K562 (cell line): ENCODE measurements around the gene SHROOM3. TPM values are rescaled to one million over a fixed set of nuclear protein-coding genes. Genes with fewer than 3 reads are reported as not detected.
A peak's percentile ranks its signal among the peaks of the same experiment; 100 is the strongest.

Source experiments
- ARID1B ChIP-seq: fragments of 450-650 bp; IDR thresholded peaks from 2 replicates; pipeline ENCODE4 v1.6.1; 2016; ENCODE audit warnings: antibody characterized with exemption, mild to moderate bottlenecking, inconsistent platforms
- PHF8 ChIP-seq: fragments of 200-600 bp; sonication (generic); IDR thresholded peaks from 2 replicates; pipeline ENCODE4 v1.6.1; 2012; ENCODE audit warnings: mixed run types, mild to moderate bottlenecking, inconsistent platforms, low read length, moderate library complexity, borderline replicate concordance
- RAD21 ChIP-seq, 2 experiments: fragments of 250-450 bp in 1 of 2; fragments of 450-650 bp in 1 of 2; sonication (Bioruptor Pico) in 1 of 2; formaldehyde crosslinking in 1 of 2; IDR thresholded peaks in 1 of 2; conservative IDR thresholded peaks in 1 of 2; 2 replicates each; pipeline versions ENCODE4 v1.4.0 to v1.8.0; 2020 to 2022; ENCODE audit warnings: mild to moderate bottlenecking in 2 of 2, moderate library complexity in 1 of 2
- RBFOX2 ChIP-seq: fragments of 200-400 bp; formaldehyde crosslinking; IDR thresholded peaks from 2 replicates; pipeline ENCODE4 v1.6.1; 2017; ENCODE audit warnings: low read depth, mild to moderate bottlenecking, low read length, moderate library complexity
- SIN3B ChIP-seq: fragments of 450-650 bp; IDR thresholded peaks from 2 replicates; pipeline ENCODE4 v1.6.1; 2017; ENCODE audit warnings: low read depth, mild to moderate bottlenecking, moderate library complexity
- UBTF ChIP-seq, 2 experiments: IDR thresholded peaks; 2 replicates each; pipeline ENCODE4 v1.6.1; 2012; ENCODE audit warnings: improper control_type of control experiment in 2 of 2, low read depth in 2 of 2, low read length in 2 of 2, borderline replicate concordance in 1 of 2
- ZNF212 ChIP-seq: fragments of 450-650 bp; formaldehyde crosslinking; IDR thresholded peaks from 2 replicates; pipeline ENCODE4 v1.4.0; 2020; ENCODE audit warnings: mild to moderate bottlenecking
- ZNF24 ChIP-seq: fragments of 450-650 bp; IDR thresholded peaks from 2 replicates; pipeline ENCODE4 v1.6.1; 2016
- ZNF518B ChIP-seq: fragments of 250-450 bp; sonication (Bioruptor Pico); IDR thresholded peaks from 2 replicates; pipeline ENCODE4 v1.5.0; 2021; ENCODE audit warnings: mild to moderate bottlenecking, moderate library complexity
- ZNF584 ChIP-seq: fragments of 200-800 bp; sonication (Bioruptor generic); IDR thresholded peaks from 2 replicates; pipeline ENCODE4 v1.6.1; 2016; ENCODE audit warnings: low read depth, mild to moderate bottlenecking, missing genetic modification characterization, missing compliant biosample characterization
- polyA plus RNA-seq, 8 experiments: library from polyadenylated mRNA; depleted of rRNA in 4 of 8; stranded (reverse) in 5 of 8; unstranded in 3 of 8; fragments of >200 nt; fragmentation: Nextera tagmentation in 2 of 8; fragmentation: Illumina TruSeq in 1 of 8; extraction: Ambion mirVana in 2 of 8; extraction: Trizol in 1 of 8; gene quantifications; 2 replicates each; pipeline versions ENCODE4 v1.2.1 to v1.2.3, GENCODE V29; 2011 to 2014; ENCODE audit warnings: inconsistent platforms in 1 of 8, missing spikeins in 1 of 8
- total RNA-seq, 7 experiments: library from RNA; depleted of rRNA in 6 of 7; stranded (reverse); fragments of >200 nt in 6 of 7; fragmentation: Illumina TruSeq in 2 of 7; extraction: Trizol in 2 of 7; gene quantifications; 2 replicates each; pipeline versions ENCODE4 v1.2.1 to v1.2.3, GENCODE V29; 2011 to 2021; ENCODE audit warnings: low replicate concordance in 1 of 7
- TF ChIP-seq, protein P1 (sequence below): fragments of 450-650 bp; conservative IDR thresholded peaks from 2 replicates; pipeline ENCODE4 v1.6.1; 2016; ENCODE audit warnings: missing genetic modification characterization, low read depth, mild to moderate bottlenecking, control low read depth, missing compliant biosample characterization
- TF ChIP-seq, protein P2 (sequence below): fragments of 450-650 bp; IDR thresholded peaks from 2 replicates; pipeline ENCODE4 v1.6.1; 2016

Gene SHROOM3
- total and polyA plus RNA-seq, 9 of the 15 experiments (the other 6 are each of a cell fraction or from before 2014, with no cell fraction given) = 0.01 to 0.07 TPM; not detected in 7

DNA sequence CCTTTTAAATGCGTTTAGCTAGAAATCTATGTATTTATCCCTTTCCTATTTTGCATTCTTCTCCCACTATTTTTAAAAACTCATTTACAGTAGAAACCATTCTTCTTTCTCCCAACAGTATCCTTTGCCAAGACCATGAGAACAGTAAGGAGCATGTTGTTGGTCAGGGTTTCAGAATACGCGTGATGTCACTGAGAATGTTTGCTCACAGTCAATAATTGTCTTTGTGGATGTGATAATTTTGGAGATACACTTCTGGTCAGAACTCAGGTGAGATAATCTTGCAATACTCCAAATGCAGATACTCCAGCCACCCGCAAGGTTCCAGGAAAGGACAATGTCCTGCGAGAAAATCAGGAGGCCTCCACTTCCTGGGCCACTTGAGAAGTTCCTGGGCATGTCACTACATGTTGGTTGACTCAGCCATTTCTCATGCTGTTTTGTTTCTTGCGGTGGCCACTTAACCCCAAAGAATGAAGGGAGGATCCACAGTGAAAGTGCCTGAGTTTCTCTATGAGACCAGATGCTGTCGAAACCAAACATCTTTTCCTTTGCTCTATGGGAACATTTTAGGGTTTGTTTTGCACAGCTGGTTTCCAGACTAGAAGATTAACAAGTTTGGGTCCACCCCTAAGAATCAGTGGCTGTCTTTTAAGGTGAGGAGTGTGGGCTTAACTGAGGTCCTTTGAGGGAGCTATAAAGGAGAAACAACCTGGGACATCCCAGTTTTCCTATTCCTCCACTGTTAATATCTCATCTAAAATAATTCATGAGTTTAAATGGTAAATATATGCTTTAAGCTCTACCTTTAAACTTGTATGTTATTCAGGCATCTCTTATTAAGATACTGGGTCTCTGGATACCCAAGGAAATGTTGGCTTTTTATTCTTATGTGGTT lies 346.9 kb downstream of the SHROOM3 start (continued):
- TF ChIP-seq, protein P1, sequence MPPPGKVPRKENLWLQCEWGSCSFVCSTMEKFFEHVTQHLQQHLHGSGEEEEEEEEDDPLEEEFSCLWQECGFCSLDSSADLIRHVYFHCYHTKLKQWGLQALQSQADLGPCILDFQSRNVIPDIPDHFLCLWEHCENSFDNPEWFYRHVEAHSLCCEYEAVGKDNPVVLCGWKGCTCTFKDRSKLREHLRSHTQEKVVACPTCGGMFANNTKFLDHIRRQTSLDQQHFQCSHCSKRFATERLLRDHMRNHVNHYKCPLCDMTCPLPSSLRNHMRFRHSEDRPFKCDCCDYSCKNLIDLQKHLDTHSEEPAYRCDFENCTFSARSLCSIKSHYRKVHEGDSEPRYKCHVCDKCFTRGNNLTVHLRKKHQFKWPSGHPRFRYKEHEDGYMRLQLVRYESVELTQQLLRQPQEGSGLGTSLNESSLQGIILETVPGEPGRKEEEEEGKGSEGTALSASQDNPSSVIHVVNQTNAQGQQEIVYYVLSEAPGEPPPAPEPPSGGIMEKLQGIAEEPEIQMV (tag) = no peak
- TF ChIP-seq RBFOX2 (no peak), ZNF212 (CRISPR knock-in tag) (no peak), ZNF584 (CRISPR knock-in tag) (0 out of 2 replicates have a peak, but pooled peaks have one; percentile 48), ZNF24 (no peak), ARID1B (peak; percentile 6; the same call in 1 of the 2 replicates), RAD21 (CRISPR knock-in tag; conservative IDR thresholded peaks at IDR 0.05 in 1 of 2, IDR thresholded peaks at IDR 0.05 in 1 of 2) (no peak), SIN3B (no peak), PHF8 (no peak), UBTF (IDR thresholded peaks at IDR 0.05; ENCODE audit: borderline replicate concordance in 1 of 2, low read depth in 2 of 2, low read length in 2 of 2) (no peak), ZNF518B (CRISPR knock-in tag) (no peak)
- TF ChIP-seq, protein P2, sequence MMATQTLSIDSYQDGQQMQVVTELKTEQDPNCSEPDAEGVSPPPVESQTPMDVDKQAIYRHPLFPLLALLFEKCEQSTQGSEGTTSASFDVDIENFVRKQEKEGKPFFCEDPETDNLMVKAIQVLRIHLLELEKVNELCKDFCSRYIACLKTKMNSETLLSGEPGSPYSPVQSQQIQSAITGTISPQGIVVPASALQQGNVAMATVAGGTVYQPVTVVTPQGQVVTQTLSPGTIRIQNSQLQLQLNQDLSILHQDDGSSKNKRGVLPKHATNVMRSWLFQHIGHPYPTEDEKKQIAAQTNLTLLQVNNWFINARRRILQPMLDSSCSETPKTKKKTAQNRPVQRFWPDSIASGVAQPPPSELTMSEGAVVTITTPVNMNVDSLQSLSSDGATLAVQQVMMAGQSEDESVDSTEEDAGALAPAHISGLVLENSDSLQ = no peak
